Measurements from ENCODE around the gene SLC37A4.
"Not testable (repeated sequence)": the region's sequence is repeated elsewhere in the genome, so short reads cannot be mapped to it uniquely, and the experiment has no call there.

SLC37A4 gene

DNA sequence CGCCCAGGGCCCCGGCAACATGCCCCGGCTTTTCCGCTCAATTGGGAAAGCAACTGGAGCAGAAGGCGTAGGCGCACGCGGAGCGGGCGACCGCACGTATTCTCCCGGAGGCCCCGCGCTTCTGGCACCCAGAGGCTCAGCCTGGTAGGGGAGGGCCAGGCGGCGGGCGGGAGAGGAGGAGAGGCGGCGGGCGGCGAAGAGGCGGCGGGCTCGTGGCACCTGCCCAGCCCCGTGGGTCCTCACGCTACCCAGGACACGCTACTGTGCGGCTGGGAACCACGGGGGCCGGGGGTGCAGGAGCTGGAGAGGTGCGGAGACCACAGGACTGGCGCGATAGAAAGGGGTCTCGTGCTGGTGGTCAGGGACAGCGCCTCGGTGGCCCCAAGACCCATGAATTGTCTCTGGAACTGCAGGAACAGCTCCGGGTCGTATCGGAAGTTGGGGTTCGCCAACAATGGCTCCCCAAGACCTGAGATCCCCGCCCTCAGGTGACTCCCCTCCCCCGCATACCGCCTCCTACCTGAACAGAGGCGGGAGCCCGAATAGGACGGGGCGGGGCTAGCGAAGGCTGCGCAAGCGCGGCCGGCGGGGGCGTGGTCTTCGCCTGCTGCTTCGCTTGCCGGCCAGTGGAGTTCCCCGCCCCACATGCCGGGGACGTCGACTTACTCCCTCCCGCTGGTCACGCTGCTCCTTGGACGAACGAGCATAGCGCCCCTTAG is at the start of gene SLC37A4:
Gene SLC37A4 (minus strand): TSS at position 549 of the 719 bp plus-strand sequence.
- peak; percentile 98 for DNase-seq

DNA sequence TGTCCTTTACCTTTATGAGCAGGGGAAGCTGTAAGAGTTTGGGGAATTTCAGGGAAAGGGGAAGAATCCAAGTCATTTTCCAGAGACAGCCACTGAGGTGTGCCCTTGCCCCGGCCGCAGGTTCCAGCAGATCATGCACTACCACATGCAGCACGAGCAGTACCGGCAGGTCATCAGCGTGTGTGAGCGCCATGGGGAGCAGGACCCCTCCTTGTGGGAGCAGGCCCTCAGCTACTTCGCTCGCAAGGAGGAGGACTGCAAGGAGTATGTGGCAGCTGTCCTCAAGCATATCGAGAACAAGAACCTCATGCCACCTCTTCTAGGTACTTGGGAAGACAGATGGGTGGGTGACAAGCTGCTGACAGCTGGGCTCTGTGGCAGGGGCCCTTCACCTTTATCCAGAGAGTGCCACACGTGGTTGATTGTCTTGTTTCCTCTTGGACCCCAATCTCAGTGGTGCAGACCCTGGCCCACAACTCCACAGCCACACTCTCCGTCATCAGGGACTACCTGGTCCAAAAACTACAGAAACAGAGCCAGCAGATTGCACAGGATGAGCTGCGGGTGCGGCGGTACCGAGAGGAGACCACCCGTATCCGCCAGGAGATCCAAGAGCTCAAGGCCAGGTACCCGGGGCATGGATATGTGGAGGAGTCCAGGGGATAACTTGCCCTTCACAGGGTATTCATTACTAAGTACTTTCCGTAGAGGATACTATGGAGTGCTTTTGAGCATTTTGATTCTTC is 48.2 kb upstream of the SLC37A4 start:
- no peak for DNase-seq

DNA sequence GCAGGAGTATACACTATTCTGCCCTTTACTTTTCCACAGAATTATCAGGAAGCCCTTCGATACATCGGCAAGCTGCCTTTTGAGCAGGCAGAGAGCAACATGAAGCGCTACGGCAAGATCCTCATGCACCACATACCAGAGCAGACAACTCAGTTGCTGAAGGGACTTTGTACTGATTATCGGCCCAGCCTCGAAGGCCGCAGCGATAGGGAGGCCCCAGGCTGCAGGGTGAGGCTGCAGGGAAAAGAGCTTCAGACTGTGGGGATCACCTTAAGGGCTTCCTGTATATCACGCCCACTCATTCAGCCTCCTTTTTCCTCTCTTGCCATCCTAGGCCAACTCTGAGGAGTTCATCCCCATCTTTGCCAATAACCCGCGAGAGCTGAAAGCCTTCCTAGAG is 47.2 kb upstream of the SLC37A4 start:
- DNase-seq = no peak

DNA sequence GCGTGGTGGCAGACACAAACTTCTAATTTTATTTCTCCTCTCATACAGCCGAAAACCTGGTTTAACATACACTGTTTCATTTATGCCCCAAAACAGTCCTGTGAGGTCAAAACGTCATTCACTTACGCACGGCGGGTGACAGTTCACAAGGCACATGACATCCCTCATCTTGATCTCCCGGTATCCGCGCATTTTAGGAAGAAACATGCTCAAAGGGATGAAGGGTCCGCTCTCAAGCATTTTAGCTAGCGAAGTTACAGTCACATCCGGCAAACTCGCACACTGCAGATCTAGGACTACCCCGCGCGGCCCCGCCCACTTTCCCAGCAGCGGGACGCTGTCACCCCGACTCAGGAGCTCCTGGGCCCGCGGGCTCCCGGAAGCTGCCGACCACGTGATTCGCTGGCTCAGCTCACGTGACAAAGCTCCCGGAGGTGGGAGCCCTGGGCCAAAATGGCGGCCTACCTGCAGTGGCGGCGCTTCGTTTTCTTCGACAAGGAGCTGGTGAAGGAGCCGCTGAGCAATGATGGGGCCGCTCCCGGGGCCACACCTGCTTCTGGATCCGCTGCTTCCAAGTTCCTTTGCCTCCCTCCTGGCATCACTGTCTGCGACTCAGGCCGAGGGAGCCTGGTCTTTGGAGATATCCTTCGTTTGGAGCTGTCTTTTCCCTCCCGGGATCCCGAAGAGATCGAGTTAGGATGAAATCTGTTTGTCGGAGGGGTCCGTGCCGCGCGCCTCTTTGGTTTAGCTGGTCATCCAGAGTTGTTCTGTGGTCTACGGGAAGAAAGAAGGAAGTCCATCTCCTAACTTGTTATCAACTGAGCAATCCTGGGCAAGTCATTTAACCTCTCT is 36.9 kb upstream of the SLC37A4 start, which contains the start of gene VPS11:
Gene VPS11 (plus strand): TSS at position 448 of the 852 bp plus-strand sequence. CDS start 6 bp downstream, at position 454.
- peak; percentile 97 for DNase-seq

DNA sequence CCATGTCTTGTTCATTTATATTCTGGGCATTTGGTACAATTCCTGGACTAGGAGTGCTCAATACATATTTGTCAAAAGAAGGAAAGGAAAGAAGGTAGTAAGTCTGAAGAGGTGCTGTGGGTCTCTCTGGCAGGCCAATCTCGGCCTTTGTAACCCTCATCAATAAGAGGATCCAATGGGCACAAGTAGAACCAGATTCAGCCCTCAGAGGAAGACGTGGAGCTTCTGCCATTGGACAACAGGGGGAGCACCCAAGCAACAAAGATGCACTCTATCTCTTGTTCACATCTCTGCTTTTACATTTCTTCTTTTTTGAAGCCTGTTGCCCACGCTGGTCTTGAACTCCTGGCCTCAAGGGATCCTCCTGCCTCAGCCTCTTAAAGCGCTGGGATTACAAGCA is 34.7 kb upstream of the SLC37A4 start:
- peak; percentile 11 for DNase-seq

DNA sequence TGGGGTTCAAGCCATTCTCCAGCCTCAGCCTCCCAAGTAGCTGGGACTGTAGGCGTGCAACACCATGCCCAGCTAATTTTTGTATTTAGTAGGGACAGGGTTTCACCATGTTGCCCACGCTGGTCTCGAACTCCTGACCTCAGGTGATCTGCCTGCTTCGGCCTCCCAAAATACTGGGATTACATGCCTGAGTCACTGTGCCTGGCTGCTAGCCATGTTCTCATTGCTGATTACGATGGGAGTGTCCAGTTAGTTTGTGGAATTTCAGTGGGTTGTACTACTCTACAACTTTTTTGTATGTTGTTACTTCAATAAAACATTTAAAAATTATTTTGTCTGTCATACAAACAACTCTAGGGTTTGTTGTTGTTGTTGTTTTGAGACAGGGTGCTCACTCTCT is 32.1 kb upstream of the SLC37A4 start:
- no peak for DNase-seq

DNA sequence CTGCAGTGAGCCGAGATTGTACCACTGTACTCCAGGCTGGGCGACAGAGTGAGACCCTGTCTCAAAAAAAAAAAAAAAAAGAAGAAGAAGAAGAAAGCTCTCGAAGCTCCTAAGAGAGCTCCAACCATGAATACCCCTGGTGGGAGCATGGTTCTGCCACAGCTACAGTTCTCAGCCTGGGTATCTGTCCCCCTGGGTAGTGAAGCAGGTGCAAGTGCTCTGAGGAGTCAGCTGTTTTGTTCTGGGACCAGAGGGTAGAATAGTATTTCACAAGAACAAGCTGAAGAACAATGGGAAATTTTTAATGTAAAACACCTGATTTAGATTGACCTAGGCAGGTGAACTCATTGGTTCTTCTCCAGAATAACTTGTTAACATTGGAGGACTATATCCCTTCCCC is 30.6 kb upstream of the SLC37A4 start:
- no peak for DNase-seq

DNA sequence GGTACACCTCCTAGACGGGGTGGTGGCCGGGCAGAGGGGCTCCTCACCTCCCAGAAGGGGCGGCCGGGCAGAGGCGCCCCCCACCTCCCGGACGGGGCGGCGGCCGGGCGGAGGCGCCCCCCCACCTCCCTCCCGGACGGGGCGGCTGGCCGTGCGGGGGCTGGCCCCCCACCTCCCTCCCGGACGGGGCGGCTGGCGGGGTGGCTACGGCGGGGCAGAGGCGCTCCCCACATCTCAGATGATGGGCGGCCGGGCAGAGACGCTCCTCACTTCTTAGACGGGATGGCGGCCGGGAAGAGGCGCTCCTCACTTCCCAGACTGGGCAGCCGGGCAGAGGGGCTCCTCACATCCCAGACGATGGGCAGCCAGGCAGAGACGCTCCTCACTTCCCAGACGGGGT is 28.5 kb upstream of the SLC37A4 start:
- DNase-seq = not testable (repeated sequence)

DNA sequence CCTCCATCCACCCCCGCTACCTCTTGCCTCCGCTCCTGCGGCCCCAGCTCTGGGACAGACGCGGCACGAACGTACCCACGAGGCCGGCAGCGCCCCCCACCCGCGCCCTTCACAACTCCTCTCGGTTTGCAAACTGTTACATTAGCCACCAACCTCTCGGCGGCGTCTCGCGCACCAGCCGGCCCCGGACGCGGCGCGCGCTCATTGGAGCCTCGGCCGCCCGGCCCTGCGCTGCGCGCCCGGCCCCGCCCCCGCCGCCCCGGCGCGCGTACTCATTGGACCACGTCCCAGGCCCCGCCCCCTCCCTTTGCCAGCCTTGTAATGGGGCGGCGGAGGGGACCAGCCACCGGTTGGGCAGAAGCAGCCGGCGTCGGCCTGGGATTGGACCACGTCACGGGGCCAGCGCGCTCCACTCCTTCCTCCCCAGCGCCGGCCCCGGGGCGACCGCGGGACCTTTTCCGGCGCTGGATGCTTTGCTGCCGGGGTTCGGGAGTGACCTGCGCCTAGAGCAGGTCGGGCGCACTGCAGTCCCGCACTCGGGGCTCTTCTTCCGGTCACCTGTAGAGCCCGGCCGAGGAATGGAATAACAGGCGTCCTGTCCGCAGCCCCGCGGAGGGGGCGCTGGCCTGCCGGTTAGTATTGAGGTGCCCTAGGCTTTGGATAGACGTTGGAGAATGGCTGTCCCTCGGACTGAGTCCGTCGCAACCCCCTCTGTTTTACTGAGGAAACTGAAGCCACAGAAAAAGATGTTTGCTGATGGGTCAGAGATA is 26.5 kb upstream of the SLC37A4 start, which contains the start of gene HYOU1:
Gene HYOU1 (minus strand): TSS at position 206 of the 770 bp plus-strand sequence. CDS start 1,045 bp downstream, outside the sequence.
- DNase-seq = peak; percentile 98

DNA sequence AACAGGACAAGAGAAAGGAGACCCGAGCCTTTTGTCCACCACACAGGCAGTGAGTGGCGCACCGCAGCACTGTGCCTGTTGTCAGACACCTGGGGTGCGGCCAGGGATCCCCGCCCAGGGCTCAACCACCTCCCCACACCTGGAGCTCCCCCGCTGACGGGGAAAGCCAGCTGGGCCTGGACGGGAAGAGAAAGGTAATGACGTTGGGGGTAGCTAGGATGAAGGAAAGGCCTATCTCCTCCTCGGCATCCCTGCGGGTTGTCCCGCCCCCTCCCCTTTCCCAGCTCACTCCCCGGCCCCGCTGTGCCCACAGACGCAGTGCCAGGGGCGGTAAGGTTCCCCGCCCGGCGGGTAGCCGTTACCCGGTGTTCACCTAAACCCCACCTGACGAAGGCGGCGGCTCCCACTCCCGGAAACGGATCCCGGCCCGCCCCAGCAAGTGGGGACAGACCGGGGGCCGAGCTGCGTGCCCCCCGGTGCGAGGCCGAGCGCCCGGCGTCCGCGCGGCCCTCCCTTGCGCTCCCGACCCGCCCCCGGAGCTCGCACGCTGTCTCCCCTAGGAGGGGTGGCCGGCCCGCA is 25.8 kb upstream of the SLC37A4 start:
- peak; percentile 46 for DNase-seq

DNA sequence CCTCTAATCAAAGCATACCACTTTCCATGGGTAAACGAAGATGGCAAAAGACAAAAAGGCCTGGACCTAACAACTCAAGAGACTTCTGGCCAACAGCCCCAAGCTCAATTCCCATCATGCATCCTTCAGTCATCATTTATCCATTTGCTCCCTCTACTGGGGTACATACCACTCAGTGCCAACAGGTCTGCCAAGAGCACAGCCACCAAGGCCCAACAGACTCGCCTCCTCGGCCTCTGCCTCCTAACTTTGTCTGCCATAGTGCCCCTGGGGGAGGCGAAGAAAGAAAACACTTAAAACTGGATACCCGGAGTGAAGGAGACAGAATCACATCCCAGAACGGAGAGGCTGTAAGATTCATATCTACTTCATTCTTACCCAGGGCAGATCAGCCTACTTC is 25.2 kb upstream of the SLC37A4 start:
- DNase-seq = peak; percentile 22

DNA sequence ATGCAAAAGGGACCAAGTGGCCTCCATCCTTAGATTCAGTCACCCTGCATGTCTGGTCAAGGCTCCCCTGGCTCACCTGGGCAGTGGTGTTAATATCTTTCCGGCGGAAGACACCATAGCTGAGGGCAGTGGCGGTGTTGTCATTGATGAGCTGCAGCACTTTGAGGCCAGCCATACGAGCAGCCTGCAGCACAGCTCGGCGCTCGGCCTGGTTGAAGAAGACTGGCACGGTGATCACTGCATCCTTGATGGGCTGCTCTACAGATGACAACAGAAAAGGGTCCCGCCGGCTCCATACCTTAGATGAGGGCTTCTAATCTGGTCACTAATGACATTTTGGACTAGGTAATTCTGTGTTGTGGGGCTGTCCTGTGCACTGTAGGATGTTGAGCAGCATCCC is 23.7 kb upstream of the SLC37A4 start:
- DNase-seq = no peak

DNA sequence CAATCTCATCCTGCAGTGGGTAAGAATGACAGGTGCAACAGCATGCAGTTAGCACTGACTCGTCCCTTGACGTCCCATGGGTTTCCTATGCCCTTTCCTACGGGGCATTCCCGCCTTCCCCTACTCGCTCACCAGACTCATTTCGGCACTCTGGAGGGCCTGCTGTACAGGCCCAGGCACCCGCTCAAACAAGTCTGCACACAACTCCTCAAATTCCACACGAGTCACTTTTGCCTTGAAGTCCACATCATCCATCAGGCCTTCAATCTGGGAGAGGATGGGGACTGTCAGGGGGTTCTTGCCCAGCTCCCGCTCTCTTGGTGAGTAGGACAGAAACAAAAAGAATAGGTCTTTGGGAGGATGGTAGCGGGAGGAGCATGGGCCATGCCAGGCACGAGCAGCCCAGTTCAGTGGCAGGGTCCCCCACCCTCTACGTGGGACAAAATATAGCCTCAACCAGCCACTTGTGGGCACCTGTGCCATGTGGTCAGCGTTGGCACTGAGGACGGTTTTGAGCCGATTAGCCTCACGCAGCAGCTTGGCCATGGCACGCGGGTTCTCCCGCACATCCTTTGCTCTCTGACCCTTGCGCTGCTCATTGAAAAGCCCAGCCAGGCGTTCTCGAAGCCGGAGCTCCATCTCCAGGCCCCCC is 21.6 kb upstream of the SLC37A4 start:
- no peak for DNase-seq

DNA sequence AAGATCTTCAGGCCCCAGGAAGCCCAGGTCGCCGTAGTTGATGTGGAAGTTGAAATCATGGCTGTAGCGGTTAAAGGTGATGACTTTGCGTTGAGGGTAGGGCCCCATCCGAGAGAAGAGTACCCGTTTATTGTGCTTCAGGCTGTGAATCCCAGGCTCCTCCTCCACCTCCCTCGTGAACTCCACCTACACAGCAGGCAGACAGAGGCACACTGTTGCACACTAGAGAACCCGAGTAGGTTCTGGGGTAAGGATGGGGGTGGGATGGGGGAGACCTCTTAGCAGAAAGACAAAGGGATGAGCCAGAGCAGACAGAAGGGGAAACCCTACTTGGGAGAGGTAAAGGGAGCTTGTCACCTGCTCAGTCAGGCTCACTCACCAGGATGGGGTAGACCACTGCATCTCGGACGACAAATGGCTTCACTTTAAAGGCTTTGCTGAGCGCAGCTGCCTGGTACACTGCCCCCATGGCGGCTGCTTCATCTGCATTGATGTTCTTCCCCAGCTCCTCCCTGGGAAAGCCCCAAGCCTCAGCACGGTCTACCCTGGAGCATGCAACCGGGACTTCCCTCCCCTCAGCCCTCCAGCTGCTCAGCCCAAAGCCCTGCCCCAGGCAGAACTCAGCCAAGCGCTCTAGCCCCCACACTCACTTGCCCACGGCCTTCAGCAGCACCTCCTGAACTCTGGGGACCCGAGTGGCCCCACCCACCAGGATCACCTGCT is 20.9 kb upstream of the SLC37A4 start:
- DNase-seq = no peak

DNA sequence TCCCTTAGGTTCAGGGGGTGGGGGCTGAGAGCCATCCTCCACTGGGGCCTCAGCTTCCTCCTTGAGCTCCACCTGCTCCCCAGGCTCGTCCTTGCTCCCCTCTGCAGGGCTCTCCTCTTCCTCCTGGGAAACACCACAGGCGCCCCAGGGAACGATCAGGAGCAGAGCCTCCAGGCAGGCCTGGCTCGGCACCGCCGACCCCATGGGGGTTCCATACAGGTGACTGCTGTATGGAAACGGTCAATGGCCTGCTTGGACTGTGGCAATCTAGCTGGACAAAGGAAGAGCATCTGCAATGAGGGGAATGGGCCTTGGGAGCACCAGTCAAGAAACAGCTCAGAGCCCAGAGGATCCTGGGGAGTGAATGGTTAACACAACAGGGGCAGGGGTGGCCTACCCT is 18.4 kb upstream of the SLC37A4 start:
- no peak for DNase-seq

DNA sequence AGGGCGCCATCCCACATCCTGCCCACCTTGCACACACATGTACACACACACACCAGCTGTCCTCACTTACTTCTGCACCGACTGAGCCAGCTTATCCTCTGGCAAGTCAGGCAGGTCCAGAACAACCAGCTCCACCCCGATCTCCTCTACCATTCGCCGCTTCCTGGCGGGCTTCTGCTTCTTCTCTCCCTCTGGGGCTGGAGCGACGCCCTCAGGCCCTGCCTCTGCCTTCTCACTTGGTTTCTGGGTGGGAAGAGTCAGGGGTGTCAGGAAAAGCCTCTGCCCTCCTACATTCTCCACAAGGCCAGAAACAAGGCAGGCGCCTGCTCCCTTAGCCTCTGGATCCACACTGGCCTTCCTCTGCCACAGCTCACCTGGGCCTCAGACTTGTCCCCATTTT is 18.0 kb upstream of the SLC37A4 start:
- no peak for DNase-seq

DNA sequence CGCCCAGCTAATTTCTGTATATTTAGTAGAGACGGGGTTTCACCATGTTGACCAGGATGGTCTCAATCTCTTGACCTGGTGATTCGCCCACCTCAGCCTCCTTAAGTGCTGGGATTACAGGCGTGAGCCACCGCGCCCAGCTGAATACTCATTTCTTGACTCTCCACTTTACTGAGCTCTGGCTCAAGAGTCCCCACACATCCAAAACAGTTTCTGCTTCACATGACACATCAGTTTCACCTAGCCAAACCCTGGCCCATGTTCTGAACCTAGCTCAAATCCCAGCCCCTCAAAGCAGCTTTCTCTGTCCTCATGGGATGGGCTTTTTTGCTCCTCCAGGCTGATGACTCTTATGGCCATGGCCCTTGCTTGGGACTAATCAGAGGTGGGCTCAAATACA is 16.5 kb upstream of the SLC37A4 start:
- no peak for DNase-seq

DNA sequence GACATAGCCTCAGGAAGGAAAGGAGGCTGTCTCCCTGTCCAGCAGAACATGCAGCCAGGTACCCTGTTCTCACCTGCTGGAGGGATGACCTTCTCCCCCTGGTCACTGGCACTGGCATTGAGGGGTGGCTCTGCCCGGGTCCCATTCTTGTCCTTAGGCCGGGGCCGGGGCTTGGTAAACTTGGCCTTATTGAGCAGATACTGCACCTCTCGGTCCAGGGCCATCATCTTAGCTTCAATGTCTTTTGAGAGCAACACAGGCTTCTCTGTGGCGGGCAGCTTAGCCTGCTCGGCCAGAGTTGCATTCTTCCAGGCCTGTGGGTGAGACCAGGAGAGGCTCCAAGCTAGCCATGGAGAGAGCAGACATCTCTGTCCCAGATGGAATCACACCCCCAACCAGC is 15.8 kb upstream of the SLC37A4 start:
- no peak for DNase-seq

DNA sequence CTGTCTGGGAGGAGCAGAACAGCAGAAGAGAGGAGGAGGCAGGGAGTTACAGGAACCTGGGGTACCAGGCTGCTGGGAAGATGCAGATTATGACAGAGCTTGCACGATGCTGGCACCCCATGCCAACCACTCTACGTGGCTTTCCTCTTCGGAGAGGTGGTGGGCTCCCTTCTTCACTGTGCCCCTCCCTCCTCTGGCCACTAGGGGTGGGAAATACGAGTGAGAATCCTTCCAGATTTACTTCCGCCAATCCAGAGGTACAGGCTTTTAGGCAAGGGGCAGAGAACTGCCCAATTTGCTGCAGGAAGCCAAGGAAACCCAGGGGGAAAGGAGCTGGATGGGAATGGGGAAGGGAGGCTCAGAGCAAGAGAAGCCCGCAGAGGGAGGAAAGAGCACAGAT is 14.0 kb upstream of the SLC37A4 start:
- no peak for DNase-seq

DNA sequence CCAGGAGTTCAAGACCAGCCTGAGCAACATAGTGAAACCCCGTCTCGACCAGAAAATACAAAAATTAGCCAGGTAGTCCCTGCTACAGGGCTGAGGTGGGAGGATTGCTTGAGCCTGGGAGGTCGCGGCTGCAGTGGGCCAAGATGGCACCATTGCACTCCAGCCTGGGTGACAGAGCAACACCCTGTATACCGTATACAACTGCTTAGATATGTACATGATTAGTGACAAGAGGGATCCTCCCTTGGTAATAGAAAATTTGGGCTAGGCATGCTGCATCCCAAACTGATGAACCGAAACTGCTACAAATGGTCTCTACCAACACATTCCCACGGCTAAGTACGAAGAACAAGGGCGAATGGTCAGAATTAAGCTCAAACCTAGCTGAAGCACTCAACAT is 12.2 kb upstream of the SLC37A4 start:
- DNase-seq = no peak
